HepG2 (cell line): ENCODE results near the gene UBXN1. TPM values are rescaled to one million over a fixed set of nuclear protein-coding genes. Genes with fewer than 3 reads are reported as not detected.

Experiments
- ASH2L ChIP-seq: fragments of 300-600, 200-600 bp; sonication (generic); IDR thresholded peaks from 2 replicates; pipeline ENCODE4 v1.7.0; 2017; ENCODE audit warnings: low read depth, mild to moderate bottlenecking, moderate library complexity, mixed read lengths, low read length; ENCODE audit not compliant: insufficient read length
- CC2D1A ChIP-seq: sonication (generic); formaldehyde crosslinking; IDR thresholded peaks from 2 replicates; pipeline ENCODE4 v1.8.1; 2023; ENCODE audit warnings: mild to moderate bottlenecking, missing genetic modification reagents
- FOXK1 ChIP-seq: sonication (generic); formaldehyde crosslinking; IDR thresholded peaks from 2 replicates; pipeline ENCODE4 v1.4.0; 2020; ENCODE audit warnings: low read depth, missing genetic modification reagents, borderline replicate concordance
- GATAD1 ChIP-seq: IDR thresholded peaks from 2 replicates; pipeline ENCODE4 v1.6.1; 2016; ENCODE audit warnings: missing genetic modification reagents, missing compliant biosample characterization
- ISL2 ChIP-seq: sonication (generic); formaldehyde crosslinking; IDR thresholded peaks from 2 replicates; pipeline ENCODE4 v1.5.0; 2020; ENCODE audit warnings: missing genetic modification reagents
- MEIS2 ChIP-seq: sonication (generic); formaldehyde crosslinking; IDR thresholded peaks from 2 replicates; pipeline ENCODE4 v1.9.0; 2021; ENCODE audit warnings: mild to moderate bottlenecking, missing genetic modification reagents
- RBM39 ChIP-seq: fragments of 200-400 bp; formaldehyde crosslinking; IDR thresholded peaks from one replicate; pipeline ENCODE4 v1.6.1; 2018; ENCODE audit warnings: antibody characterized with exemption, mild to moderate bottlenecking, low read depth, low read length; ENCODE audit not compliant: poor library complexity, severe bottlenecking
- SMARCE1 ChIP-seq: fragments of 450-650 bp; IDR thresholded peaks from 2 replicates; pipeline ENCODE4 v1.6.1; 2017; ENCODE audit warnings: borderline replicate concordance
- SNAPC2 ChIP-seq: sonication (generic); formaldehyde crosslinking; IDR thresholded peaks from 2 replicates; pipeline ENCODE4 v1.8.1; 2022; ENCODE audit warnings: mild to moderate bottlenecking, missing genetic modification reagents
- ZFP1 ChIP-seq: IDR thresholded peaks from 2 replicates; pipeline ENCODE4 v1.6.1; 2016
- ZNF33B ChIP-seq: sonication (generic); formaldehyde crosslinking; IDR thresholded peaks from 2 replicates; pipeline ENCODE4 v1.5.1; 2020; ENCODE audit warnings: mild to moderate bottlenecking, missing genetic modification reagents
- ZNF460 ChIP-seq: sonication (generic); formaldehyde crosslinking; IDR thresholded peaks from 2 replicates; pipeline ENCODE4 v1.5.1; 2020; ENCODE audit warnings: missing genetic modification reagents, mild to moderate bottlenecking, borderline replicate concordance
- ZNF558 ChIP-seq: sonication (generic); formaldehyde crosslinking; IDR thresholded peaks from 2 replicates; pipeline ENCODE4 v1.9.0; 2022; ENCODE audit warnings: mild to moderate bottlenecking, missing genetic modification reagents, borderline replicate concordance
- ZNF564 ChIP-seq: sonication (generic); formaldehyde crosslinking; IDR thresholded peaks from 2 replicates; pipeline ENCODE4 v1.8.1; 2023; ENCODE audit warnings: mild to moderate bottlenecking, missing genetic modification reagents
- ZNF672 ChIP-seq: sonication (generic); formaldehyde crosslinking; IDR thresholded peaks from 2 replicates; pipeline ENCODE4 v1.8.1; 2022; ENCODE audit warnings: missing genetic modification reagents
- ZNF879 ChIP-seq: sonication (generic); formaldehyde crosslinking; IDR thresholded peaks from 2 replicates; pipeline ENCODE4 v1.8.1; 2023; ENCODE audit warnings: missing genetic modification reagents
- polyA plus RNA-seq, 8 experiments: library from polyadenylated mRNA; depleted of rRNA in 3 of 8; stranded (reverse) in 7 of 8; unstranded in 1 of 8; fragments of >200 nt; fragmentation: Illumina TruSeq in 4 of 8; extraction: Trizol in 4 of 8; gene quantifications; 2 replicates each; pipeline versions ENCODE4 v1.2.1 to v1.2.3, GENCODE V29; 2011 to 2016; ENCODE audit warnings: low read depth in 4 of 8, missing spikeins in 1 of 8, mixed read lengths in 1 of 8; ENCODE audit not compliant: insufficient read depth in 1 of 8
- total RNA-seq, 5 experiments: library from RNA; depleted of rRNA; stranded (reverse); fragments of >200 nt; fragmentation: Illumina TruSeq; extraction: Trizol; gene quantifications; 2 replicates each; pipeline ENCODE4 v1.2.3, GENCODE V29; 2016; ENCODE audit warnings: low read depth in 1 of 5
- TF ChIP-seq, protein P1 (sequence below), 2 experiments: fragments of 450-650 bp in 1 of 2; sonication (generic) in 1 of 2; formaldehyde crosslinking; IDR thresholded peaks; 2 replicates each; pipeline versions ENCODE4 v1.5.0 to v1.8.0; 2020 to 2022; ENCODE audit warnings: mild to moderate bottlenecking in 1 of 2, missing genetic modification reagents in 1 of 2
- TF ChIP-seq, protein P2 (sequence below): sonication (generic); formaldehyde crosslinking; IDR thresholded peaks from 2 replicates; pipeline ENCODE4 v1.4.0; 2020; ENCODE audit warnings: mild to moderate bottlenecking, missing genetic modification reagents
- TF ChIP-seq, protein P3 (sequence below): sonication (generic); formaldehyde crosslinking; IDR thresholded peaks from 2 replicates; pipeline ENCODE4 v1.4.0; 2020; ENCODE audit warnings: missing genetic modification reagents, borderline replicate concordance
- TF ChIP-seq, protein P4 (sequence below): sonication (generic); formaldehyde crosslinking; conservative IDR thresholded peaks from 2 replicates; pipeline ENCODE4 v1.4.0; 2020; ENCODE audit warnings: missing genetic modification reagents
- TF ChIP-seq, protein P5 (sequence below): sonication (generic); formaldehyde crosslinking; IDR thresholded peaks from 2 replicates; pipeline ENCODE4 v1.5.1; 2020; ENCODE audit warnings: mild to moderate bottlenecking, missing genetic modification reagents, moderate library complexity
- TF ChIP-seq, protein P6 (sequence below): sonication (generic); formaldehyde crosslinking; IDR thresholded peaks from 2 replicates; pipeline ENCODE4 v1.4.0; 2020; ENCODE audit warnings: missing genetic modification reagents

The UBXN1 gene
- total and polyA plus RNA-seq, 2 of the 13 experiments (the other 11 are each of a cell fraction or from before 2014, with no cell fraction given) = 47.5 to 52.4 TPM

DNA sequence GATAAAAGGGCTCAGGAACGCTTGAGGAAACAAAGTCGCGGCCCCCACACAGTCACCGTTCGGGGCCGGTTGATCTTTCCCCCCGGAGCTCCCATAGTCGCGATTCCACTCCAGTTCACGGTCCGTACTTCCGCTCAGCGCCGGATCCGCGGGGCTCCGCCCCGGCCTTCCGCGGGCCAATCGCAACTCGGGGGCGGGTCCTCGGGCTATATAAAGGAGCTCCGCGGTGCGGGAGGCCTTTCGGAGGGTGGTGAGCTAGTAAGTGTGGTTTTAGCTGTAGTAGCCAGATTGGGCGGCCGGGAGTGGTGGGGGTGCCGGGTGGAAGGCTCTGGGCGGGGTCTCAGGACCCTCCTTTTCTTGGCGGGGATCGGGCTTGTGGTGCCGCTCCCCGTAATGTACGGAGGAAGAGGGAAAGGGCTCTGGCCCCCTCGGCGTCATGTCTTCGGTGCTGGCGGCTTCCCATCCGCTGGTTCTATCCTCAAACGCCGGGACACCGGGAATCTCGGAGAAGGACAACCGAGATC, 13.7 kb downstream of the UBXN1 start, which contains the start of the genes C11orf98 and CSKMT (continued):
- no peak for TF ChIP-seq ZNF879 (CRISPR knock-in tag)
- TF ChIP-seq GATAD1 (CRISPR knock-in tag) = peak; percentile 62; the same call in 1 of the 2 replicates
- TF ChIP-seq ZFP1 (CRISPR knock-in tag) = no peak; the same call in 1 of the 2 replicates
- TF ChIP-seq RBM39 = peak; percentile 97
- TF ChIP-seq, protein P1, sequence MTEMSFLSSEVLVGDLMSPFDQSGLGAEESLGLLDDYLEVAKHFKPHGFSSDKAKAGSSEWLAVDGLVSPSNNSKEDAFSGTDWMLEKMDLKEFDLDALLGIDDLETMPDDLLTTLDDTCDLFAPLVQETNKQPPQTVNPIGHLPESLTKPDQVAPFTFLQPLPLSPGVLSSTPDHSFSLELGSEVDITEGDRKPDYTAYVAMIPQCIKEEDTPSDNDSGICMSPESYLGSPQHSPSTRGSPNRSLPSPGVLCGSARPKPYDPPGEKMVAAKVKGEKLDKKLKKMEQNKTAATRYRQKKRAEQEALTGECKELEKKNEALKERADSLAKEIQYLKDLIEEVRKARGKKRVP (CRISPR knock-in tag; IDR thresholded peaks at IDR 0.05) = no peak; a peak in 1 of 4 replicates
- TF ChIP-seq SNAPC2 = no peak
- no peak; the same call in 1 of the 2 replicates for TF ChIP-seq MEIS2 (CRISPR knock-in tag)
- TF ChIP-seq ZNF672 (CRISPR knock-in tag) = no peak
- no peak for TF ChIP-seq ZNF564 (CRISPR knock-in tag)
- TF ChIP-seq, protein P2, sequence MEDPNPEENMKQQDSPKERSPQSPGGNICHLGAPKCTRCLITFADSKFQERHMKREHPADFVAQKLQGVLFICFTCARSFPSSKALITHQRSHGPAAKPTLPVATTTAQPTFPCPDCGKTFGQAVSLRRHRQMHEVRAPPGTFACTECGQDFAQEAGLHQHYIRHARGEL (CRISPR knock-in tag) = 0 out of 2 replicates have a peak, but pooled peaks have one; percentile 32
- peak; percentile 68; the same call in 1 of the 2 replicates for TF ChIP-seq FOXK1 (CRISPR knock-in tag)
- no peak; the same call in 1 of the 2 replicates for TF ChIP-seq ISL2 (CRISPR knock-in tag)
- no peak for TF ChIP-seq SMARCE1
- TF ChIP-seq, protein P3, sequence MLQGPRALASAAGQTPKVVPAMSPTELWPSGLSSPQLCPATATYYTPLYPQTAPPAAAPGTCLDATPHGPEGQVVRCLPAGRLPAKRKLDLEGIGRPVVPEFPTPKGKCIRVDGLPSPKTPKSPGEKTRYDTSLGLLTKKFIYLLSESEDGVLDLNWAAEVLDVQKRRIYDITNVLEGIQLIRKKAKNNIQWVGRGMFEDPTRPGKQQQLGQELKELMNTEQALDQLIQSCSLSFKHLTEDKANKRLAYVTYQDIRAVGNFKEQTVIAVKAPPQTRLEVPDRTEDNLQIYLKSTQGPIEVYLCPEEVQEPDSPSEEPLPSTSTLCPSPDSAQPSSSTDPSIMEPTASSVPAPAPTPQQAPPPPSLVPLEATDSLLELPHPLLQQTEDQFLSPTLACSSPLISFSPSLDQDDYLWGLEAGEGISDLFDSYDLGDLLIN (CRISPR knock-in tag) = no peak
- TF ChIP-seq ZNF460 (CRISPR knock-in tag) = no peak; the same call in 1 of the 2 replicates
- TF ChIP-seq ASH2L = no peak
- TF ChIP-seq, protein P4, sequence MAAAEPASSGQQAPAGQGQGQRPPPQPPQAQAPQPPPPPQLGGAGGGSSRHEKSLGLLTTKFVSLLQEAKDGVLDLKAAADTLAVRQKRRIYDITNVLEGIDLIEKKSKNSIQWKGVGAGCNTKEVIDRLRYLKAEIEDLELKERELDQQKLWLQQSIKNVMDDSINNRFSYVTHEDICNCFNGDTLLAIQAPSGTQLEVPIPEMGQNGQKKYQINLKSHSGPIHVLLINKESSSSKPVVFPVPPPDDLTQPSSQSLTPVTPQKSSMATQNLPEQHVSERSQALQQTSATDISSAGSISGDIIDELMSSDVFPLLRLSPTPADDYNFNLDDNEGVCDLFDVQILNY = no peak
- TF ChIP-seq ZNF558 (CRISPR knock-in tag) = no peak
- TF ChIP-seq, protein P5, sequence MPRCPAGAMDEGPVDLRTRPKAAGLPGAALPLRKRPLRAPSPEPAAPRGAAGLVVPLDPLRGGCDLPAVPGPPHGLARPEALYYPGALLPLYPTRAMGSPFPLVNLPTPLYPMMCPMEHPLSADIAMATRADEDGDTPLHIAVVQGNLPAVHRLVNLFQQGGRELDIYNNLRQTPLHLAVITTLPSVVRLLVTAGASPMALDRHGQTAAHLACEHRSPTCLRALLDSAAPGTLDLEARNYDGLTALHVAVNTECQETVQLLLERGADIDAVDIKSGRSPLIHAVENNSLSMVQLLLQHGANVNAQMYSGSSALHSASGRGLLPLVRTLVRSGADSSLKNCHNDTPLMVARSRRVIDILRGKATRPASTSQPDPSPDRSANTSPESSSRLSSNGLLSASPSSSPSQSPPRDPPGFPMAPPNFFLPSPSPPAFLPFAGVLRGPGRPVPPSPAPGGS (CRISPR knock-in tag) = no peak
- TF ChIP-seq CC2D1A (CRISPR knock-in tag) = 0 out of 2 replicates have a peak, but pooled peaks have one; percentile 74
- TF ChIP-seq, protein P6, sequence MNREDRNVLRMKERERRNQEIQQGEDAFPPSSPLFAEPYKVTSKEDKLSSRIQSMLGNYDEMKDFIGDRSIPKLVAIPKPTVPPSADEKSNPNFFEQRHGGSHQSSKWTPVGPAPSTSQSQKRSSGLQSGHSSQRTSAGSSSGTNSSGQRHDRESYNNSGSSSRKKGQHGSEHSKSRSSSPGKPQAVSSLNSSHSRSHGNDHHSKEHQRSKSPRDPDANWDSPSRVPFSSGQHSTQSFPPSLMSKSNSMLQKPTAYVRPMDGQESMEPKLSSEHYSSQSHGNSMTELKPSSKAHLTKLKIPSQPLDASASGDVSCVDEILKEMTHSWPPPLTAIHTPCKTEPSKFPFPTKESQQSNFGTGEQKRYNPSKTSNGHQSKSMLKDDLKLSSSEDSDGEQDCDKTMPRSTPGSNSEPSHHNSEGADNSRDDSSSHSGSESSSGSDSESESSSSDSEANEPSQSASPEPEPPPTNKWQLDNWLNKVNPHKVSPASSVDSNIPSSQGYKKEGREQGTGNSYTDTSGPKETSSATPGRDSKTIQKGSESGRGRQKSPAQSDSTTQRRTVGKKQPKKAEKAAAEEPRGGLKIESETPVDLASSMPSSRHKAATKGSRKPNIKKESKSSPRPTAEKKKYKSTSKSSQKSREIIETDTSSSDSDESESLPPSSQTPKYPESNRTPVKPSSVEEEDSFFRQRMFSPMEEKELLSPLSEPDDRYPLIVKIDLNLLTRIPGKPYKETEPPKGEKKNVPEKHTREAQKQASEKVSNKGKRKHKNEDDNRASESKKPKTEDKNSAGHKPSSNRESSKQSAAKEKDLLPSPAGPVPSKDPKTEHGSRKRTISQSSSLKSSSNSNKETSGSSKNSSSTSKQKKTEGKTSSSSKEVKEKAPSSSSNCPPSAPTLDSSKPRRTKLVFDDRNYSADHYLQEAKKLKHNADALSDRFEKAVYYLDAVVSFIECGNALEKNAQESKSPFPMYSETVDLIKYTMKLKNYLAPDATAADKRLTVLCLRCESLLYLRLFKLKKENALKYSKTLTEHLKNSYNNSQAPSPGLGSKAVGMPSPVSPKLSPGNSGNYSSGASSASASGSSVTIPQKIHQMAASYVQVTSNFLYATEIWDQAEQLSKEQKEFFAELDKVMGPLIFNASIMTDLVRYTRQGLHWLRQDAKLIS = no peak; the same call in 1 of the 2 replicates
- no peak for TF ChIP-seq ZNF33B (CRISPR knock-in tag)
